Subcutaneous abdominal adipose tissue (tissue), 5 donors: ENCODE measurements around the gene SLC1A7.
A peak's percentile ranks its signal among the peaks of the same experiment; 100 is the strongest.

Source experiments
- H3K27ac ChIP-seq: one replicate; pipeline ENCODE4 v1.7.0; 2013; ENCODE audit warnings: low read depth, mild to moderate bottlenecking, inconsistent platforms, low read length, moderate library complexity
- H3K27me3 ChIP-seq, 5 donors: one replicate each; pipeline ENCODE4 v1.7.0; 2013; ENCODE audit warnings: low read length in 5 of 5, inconsistent platforms in 1 of 5; ENCODE audit not compliant: control insufficient read depth in 5 of 5, insufficient read depth in 4 of 5
- H3K36me3 ChIP-seq, 5 donors: one replicate each; pipeline ENCODE4 v1.7.0; 2013; ENCODE audit warnings: low read length in 5 of 5; ENCODE audit not compliant: control insufficient read depth in 5 of 5, insufficient read depth in 5 of 5
- H3K4me1 ChIP-seq, 5 donors: one replicate each; pipeline ENCODE4 v1.7.0; 2013; ENCODE audit warnings: low read length in 5 of 5, mild to moderate bottlenecking in 3 of 5, moderate library complexity in 1 of 5; ENCODE audit not compliant: control insufficient read depth in 5 of 5, insufficient read depth in 5 of 5
- H3K4me3 ChIP-seq, 5 donors: one replicate each; pipeline ENCODE4 v1.7.0; 2013; ENCODE audit warnings: low read length in 5 of 5, low read depth in 1 of 5
- H3K9ac ChIP-seq, 5 donors: one replicate each; pipeline ENCODE4 v1.7.0; 2013; ENCODE audit warnings: low read length in 5 of 5, mild to moderate bottlenecking in 4 of 5, moderate library complexity in 3 of 5
- H3K9me3 ChIP-seq, 5 donors: one replicate each; pipeline ENCODE4 v1.7.0; 2013; ENCODE audit warnings: low read length in 5 of 5; ENCODE audit not compliant: control insufficient read depth in 5 of 5
- donor health status: healthy.
- donor health status: healthy.
- donor health status: healthy.
- donor health status: healthy.
- donor health status: healthy.

SLC1A7 gene

GRCh38 chr1:53121319-53122172 is 20.9 kb downstream of the SLC1A7 start:
- Histone ChIP-seq H3K4me1 (peaks cover 13 to 67% (median 58%) of the 10 kb centered on the region in 5 donors), H3K27me3 (peaks cover 0 to 4% (median 0%) of the 10 kb centered on the region in 5 donors)

GRCh38 chr1:53120659-53121058 is 21.8 kb downstream of the SLC1A7 start:
- peaks cover 0 to 4% (median 0%) of the 10 kb centered on the region in 5 donors for H3K27me3 ChIP-seq
- H3K27ac ChIP-seq, result no peak overlapping the region
- H3K4me1 ChIP-seq, result peaks cover 13 to 59% (median 52%) of the 10 kb centered on the region in 5 donors

More at GRCh38 chr1:53121319-53122172, 20.9 kb downstream of the SLC1A7 start:
- H3K36me3 ChIP-seq, result no peaks in the 10 kb centered on the region
- H3K4me3 ChIP-seq, result no peak overlapping the region
- no peaks in the 10 kb centered on the region for H3K9me3 ChIP-seq
- no peak overlapping the region for H3K9ac ChIP-seq
- H3K27ac ChIP-seq, result peak overlapping the region; percentile 75

GRCh38 chr1:53117836-53118235 is 24.6 kb downstream of the SLC1A7 start:
- Histone ChIP-seq H3K27me3 (peaks cover 0 to 4% (median 2%) of the 10 kb centered on the region in 5 donors), H3K36me3 (no peaks in the 10 kb centered on the region), H3K4me3 (no peak overlapping the region), H3K27ac (no peak overlapping the region), H3K9me3 (no peaks in the 10 kb centered on the region), H3K4me1 (peaks cover 5 to 41% (median 30%) of the 10 kb centered on the region in 5 donors), H3K9ac (no peak overlapping the region)

More at GRCh38 chr1:53120659-53121058, 21.8 kb downstream of the SLC1A7 start:
- no peak overlapping the region for H3K4me3 ChIP-seq
- no peaks in the 10 kb centered on the region for H3K9me3 ChIP-seq
- no peak overlapping the region for H3K9ac ChIP-seq
- no peaks in the 10 kb centered on the region for H3K36me3 ChIP-seq

GRCh38 chr1:53116933-53117600 is 25.4 kb downstream of the SLC1A7 start:
- Histone ChIP-seq H3K27ac (no peak overlapping the region), H3K4me3 (no peak overlapping the region), H3K9me3 (peaks cover under 1 to 5% (median 4%) of the 10 kb centered on the region in 5 donors), H3K4me1 (peaks cover 2 to 33% (median 25%) of the 10 kb centered on the region in 5 donors), H3K9ac (no peak overlapping the region), H3K36me3 (no peaks in the 10 kb centered on the region), H3K27me3 (peaks cover 0 to 4% (median 2%) of the 10 kb centered on the region in 5 donors)

- H3K36me3 ChIP-seq, result no peaks in the 10 kb centered on the region
- H3K4me3 ChIP-seq, result no peak overlapping the region
- H3K9ac ChIP-seq, result no peak overlapping the region
- peaks cover 0 to 27% (median 20%) of the 10 kb centered on the region in 5 donors for H3K4me1 ChIP-seq
- H3K9me3 ChIP-seq, result peaks cover 3 to 9% (median 8%) of the 10 kb centered on the region in 5 donors
- no peak overlapping the region for H3K27ac ChIP-seq
- peaks cover 0 to 4% (median 2%) of the 10 kb centered on the region in 5 donors for H3K27me3 ChIP-seq
Observed at GRCh38 chr1:53116307-53116810, 26.1 kb downstream of the SLC1A7 start.

GRCh38 chr1:53115403-53116306 is 26.8 kb downstream of the SLC1A7 start:
- no peak overlapping the region for H3K9ac ChIP-seq
- no peaks in the 10 kb centered on the region for H3K36me3 ChIP-seq
- no peak overlapping the region for H3K27ac ChIP-seq
- H3K4me1 ChIP-seq, result peaks cover 4 to 27% (median 22%) of the 10 kb centered on the region in 5 donors
- H3K27me3 ChIP-seq, result peaks cover 0 to 4% (median 2%) of the 10 kb centered on the region in 5 donors
- peaks cover 3 to 13% (median 8%) of the 10 kb centered on the region in 5 donors for H3K9me3 ChIP-seq
- H3K4me3 ChIP-seq, result no peak overlapping the region

- Histone ChIP-seq H3K9ac (no peak overlapping the region), H3K27ac (no peak overlapping the region), H3K36me3 (no peaks in the 10 kb centered on the region), H3K4me1 (peaks cover 5 to 31% (median 25%) of the 10 kb centered on the region in 5 donors), H3K9me3 (peaks cover 3 to 13% (median 8%) of the 10 kb centered on the region in 5 donors), H3K4me3 (no peak overlapping the region), H3K27me3 (peaks cover 0 to 3% (median 0%) of the 10 kb centered on the region in 5 donors)
Observed at GRCh38 chr1:53114581-53115400, 27.6 kb downstream of the SLC1A7 start.

- H3K27me3 ChIP-seq, result peaks cover 0 to 3% (median 0%) of the 10 kb centered on the region in 5 donors
- H3K9ac ChIP-seq, result no peak overlapping the region
- no peak overlapping the region for H3K27ac ChIP-seq
- peaks cover 3 to 13% (median 8%) of the 10 kb centered on the region in 5 donors for H3K9me3 ChIP-seq
- no peak overlapping the region for H3K4me3 ChIP-seq
- peaks cover 5 to 37% (median 31%) of the 10 kb centered on the region in 5 donors for H3K4me1 ChIP-seq
- H3K36me3 ChIP-seq, result no peaks in the 10 kb centered on the region
Observed at GRCh38 chr1:53114090-53114489, 28.3 kb downstream of the SLC1A7 start.
